Measurements from ENCODE around the gene PLXNA3.

PLXNA3 gene

DNA sequence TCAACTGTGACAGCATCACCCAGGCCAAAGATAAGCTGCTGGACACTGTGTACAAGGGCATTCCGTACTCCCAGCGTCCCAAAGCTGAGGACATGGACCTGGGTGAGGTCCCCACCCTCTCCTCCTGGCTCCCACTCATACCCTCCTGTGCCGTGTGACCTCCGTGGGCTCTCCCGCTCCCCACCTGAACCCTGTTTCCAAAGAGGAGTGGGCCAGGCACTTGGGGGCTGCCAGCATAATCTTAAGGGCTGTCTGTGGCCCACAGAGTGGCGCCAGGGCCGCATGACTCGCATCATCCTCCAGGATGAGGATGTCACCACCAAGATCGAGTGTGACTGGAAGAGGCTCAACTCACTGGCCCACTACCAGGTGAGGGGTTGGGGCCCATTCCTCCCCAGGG lies 11.0 kb downstream of the PLXNA3 start:
- Histone ChIP-seq H3K9ac (ENCODE audit: low read length) (no peak overlapping the region), H3K9me2 (replicated peaks; ENCODE audit: insufficient read depth, low read length) (no peaks in the 10 kb centered on the region), H3K9me3 (replicated peaks; ENCODE audit: insufficient read depth, low read length) (no peaks in the 10 kb centered on the region), H4K20me1 (ENCODE audit: insufficient read depth, low read length) (no peaks in the 10 kb centered on the region), H3K36me3 (replicated peaks; ENCODE audit: insufficient read depth, low read length) (no peaks in the 10 kb centered on the region), H3K4me3 (ENCODE audit: low read length) (no peak overlapping the region), H3K4me1 (ENCODE audit: low read length) (no peaks in the 10 kb centered on the region), H3K27me3 (replicated peaks; ENCODE audit: insufficient read depth, low read length) (no peaks in the 10 kb centered on the region), H2AFZ (ENCODE audit: low read length) (no peak overlapping the region), H3F3A (ENCODE audit: insufficient read depth, low read length) (no peaks in the 10 kb centered on the region), H3K79me2 (ENCODE audit: low read length) (no peaks in the 10 kb centered on the region), H3K4me2 (ENCODE audit: low read depth, low read length) (no peak overlapping the region), H3K27ac (ENCODE audit: low read length) (no peak overlapping the region)
- no peak for DNase-seq
- TF ChIP-seq EZH2phosphoT487 (IDR thresholded peaks at IDR 0.05; ENCODE audit: low read length) (no peak), EZH2 (optimal IDR thresholded peaks at IDR 0.05; ENCODE audit: low read depth, low read length) (no peak)
- TF ChIP-seq, protein P1, sequence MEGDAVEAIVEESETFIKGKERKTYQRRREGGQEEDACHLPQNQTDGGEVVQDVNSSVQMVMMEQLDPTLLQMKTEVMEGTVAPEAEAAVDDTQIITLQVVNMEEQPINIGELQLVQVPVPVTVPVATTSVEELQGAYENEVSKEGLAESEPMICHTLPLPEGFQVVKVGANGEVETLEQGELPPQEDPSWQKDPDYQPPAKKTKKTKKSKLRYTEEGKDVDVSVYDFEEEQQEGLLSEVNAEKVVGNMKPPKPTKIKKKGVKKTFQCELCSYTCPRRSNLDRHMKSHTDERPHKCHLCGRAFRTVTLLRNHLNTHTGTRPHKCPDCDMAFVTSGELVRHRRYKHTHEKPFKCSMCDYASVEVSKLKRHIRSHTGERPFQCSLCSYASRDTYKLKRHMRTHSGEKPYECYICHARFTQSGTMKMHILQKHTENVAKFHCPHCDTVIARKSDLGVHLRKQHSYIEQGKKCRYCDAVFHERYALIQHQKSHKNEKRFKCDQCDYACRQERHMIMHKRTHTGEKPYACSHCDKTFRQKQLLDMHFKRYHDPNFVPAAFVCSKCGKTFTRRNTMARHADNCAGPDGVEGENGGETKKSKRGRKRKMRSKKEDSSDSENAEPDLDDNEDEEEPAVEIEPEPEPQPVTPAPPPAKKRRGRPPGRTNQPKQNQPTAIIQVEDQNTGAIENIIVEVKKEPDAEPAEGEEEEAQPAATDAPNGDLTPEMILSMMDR (IDR thresholded peaks at IDR 0.05; ENCODE audit: low read length) = no peak

DNA sequence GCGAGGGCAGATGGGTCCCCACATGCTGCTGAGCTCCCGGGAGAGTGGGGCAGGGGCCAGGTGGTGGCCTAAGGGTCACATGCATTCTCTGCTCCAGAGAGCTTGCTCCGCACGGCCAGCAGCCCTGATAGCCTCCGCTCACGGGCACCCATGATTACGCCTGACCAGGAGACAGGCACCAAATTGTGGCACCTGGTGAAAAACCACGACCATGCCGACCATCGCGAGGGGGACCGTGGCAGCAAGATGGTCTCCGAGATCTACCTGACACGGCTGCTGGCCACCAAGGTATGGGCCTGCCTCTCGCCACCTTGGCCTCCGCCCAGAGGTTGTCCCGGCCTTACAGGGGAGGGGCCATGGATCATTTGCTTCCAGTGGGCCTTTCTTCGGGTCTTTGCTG lies 11.8 kb downstream of the PLXNA3 start:
- TF ChIP-seq, protein P1 (IDR thresholded peaks at IDR 0.05; ENCODE audit: low read length) = no peak
- TF ChIP-seq EZH2phosphoT487 (IDR thresholded peaks at IDR 0.05; ENCODE audit: low read length) = no peak
- no peak for TF ChIP-seq EZH2 (optimal IDR thresholded peaks at IDR 0.05; ENCODE audit: low read depth, low read length)
- DNase-seq = no peak
- no peaks in the 10 kb centered on the region for H3K79me2 ChIP-seq (ENCODE audit: low read length)
- no peaks in the 10 kb centered on the region for H3K4me1 ChIP-seq (ENCODE audit: low read length)
- no peak overlapping the region for H2AFZ ChIP-seq (ENCODE audit: low read length)
- H3K9me3 ChIP-seq (replicated peaks; ENCODE audit: insufficient read depth, low read length) = no peaks in the 10 kb centered on the region
- H3K27me3 ChIP-seq (replicated peaks; ENCODE audit: insufficient read depth, low read length) = no peaks in the 10 kb centered on the region
- H3K4me2 ChIP-seq (ENCODE audit: low read depth, low read length) = no peak overlapping the region
- no peak overlapping the region for H3K9ac ChIP-seq (ENCODE audit: low read length)
- H3K36me3 ChIP-seq (replicated peaks; ENCODE audit: insufficient read depth, low read length) = no peaks in the 10 kb centered on the region
- no peaks in the 10 kb centered on the region for H3K9me2 ChIP-seq (replicated peaks; ENCODE audit: insufficient read depth, low read length)
- H4K20me1 ChIP-seq (ENCODE audit: insufficient read depth, low read length) = no peaks in the 10 kb centered on the region
- no peaks in the 10 kb centered on the region for H3F3A ChIP-seq (ENCODE audit: insufficient read depth, low read length)
- no peak overlapping the region for H3K4me3 ChIP-seq (ENCODE audit: low read length)
- H3K27ac ChIP-seq (ENCODE audit: low read length) = no peak overlapping the region

DNA sequence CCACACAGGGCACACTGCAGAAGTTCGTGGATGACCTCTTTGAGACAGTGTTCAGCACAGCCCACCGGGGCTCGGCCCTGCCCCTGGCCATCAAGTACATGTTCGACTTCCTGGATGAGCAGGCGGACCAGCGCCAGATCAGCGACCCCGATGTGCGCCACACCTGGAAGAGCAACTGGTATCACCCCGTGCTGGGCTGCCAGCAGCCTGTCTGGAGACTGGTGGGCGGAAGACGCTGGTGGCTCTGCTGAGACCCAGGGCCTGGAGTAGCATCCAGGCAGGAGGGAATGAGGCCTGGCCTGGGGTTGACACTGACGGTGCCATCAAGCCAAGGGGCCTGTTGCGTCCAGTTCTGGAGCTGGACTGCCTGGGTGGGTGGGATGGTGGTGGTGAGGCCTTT lies 12.4 kb downstream of the PLXNA3 start:
- no peaks in the 10 kb centered on the region for H3K36me3 ChIP-seq (replicated peaks; ENCODE audit: insufficient read depth, low read length)
- H3K79me2 ChIP-seq (ENCODE audit: low read length) = no peaks in the 10 kb centered on the region
- no peak overlapping the region for H2AFZ ChIP-seq (ENCODE audit: low read length)
- no peak overlapping the region for H3K4me3 ChIP-seq (ENCODE audit: low read length)
- H3K9me3 ChIP-seq (replicated peaks; ENCODE audit: insufficient read depth, low read length) = no peaks in the 10 kb centered on the region
- H3K27ac ChIP-seq (ENCODE audit: low read length) = no peak overlapping the region
- H3K9me2 ChIP-seq (replicated peaks; ENCODE audit: insufficient read depth, low read length) = no peaks in the 10 kb centered on the region
- H3K4me2 ChIP-seq (ENCODE audit: low read depth, low read length) = no peak overlapping the region
- no peaks in the 10 kb centered on the region for H3K27me3 ChIP-seq (replicated peaks; ENCODE audit: insufficient read depth, low read length)
- no peak for TF ChIP-seq EZH2phosphoT487 (IDR thresholded peaks at IDR 0.05; ENCODE audit: low read length)
- no peak overlapping the region for H3K9ac ChIP-seq (ENCODE audit: low read length)
- no peaks in the 10 kb centered on the region for H3K4me1 ChIP-seq (ENCODE audit: low read length)
- no peaks in the 10 kb centered on the region for H4K20me1 ChIP-seq (ENCODE audit: insufficient read depth, low read length)
- DNase-seq = no peak
- no peaks in the 10 kb centered on the region for H3F3A ChIP-seq (ENCODE audit: insufficient read depth, low read length)

DNA sequence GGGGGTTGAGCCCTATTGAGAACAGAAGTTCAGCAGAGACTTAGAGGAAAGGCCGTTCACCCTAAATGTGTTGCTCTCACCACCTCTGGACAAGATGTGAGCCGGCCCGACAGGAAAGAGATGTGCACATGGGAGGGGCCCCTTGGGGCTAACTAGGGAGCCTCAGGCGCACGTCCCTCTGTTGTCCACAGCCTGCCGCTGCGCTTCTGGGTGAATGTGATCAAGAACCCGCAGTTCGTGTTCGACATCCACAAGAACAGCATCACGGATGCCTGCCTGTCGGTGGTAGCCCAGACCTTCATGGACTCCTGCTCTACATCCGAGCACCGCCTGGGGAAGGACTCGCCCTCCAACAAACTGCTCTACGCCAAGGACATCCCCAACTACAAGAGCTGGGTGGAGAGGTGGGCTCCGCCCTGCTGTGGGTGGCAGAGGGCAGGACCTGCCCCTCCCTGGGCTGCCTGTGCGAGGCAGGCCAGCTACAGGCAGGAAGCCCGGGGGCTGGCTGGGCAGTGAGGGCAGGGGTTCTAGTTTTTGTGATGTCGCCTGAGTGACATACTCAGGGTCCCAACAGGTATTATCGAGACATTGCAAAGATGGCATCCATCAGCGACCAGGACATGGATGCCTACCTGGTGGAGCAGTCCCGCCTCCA lies 13.0 kb downstream of the PLXNA3 start:
- no peak overlapping the region for H3K4me3 ChIP-seq (ENCODE audit: low read length)
- H3K4me1 ChIP-seq (ENCODE audit: low read length) = no peaks in the 10 kb centered on the region
- no peaks in the 10 kb centered on the region for H4K20me1 ChIP-seq (ENCODE audit: insufficient read depth, low read length)
- H3K9me3 ChIP-seq (replicated peaks; ENCODE audit: insufficient read depth, low read length) = no peaks in the 10 kb centered on the region
- no peak overlapping the region for H3K4me2 ChIP-seq (ENCODE audit: low read depth, low read length)
- no peak overlapping the region for H2AFZ ChIP-seq (ENCODE audit: low read length)
- no peaks in the 10 kb centered on the region for H3F3A ChIP-seq (ENCODE audit: insufficient read depth, low read length)
- TF ChIP-seq EZH2 (optimal IDR thresholded peaks at IDR 0.05; ENCODE audit: low read depth, low read length) (no peak), EZH2phosphoT487 (IDR thresholded peaks at IDR 0.05; ENCODE audit: low read length) (no peak)
- TF ChIP-seq, protein P1 (IDR thresholded peaks at IDR 0.05; ENCODE audit: low read length) = no peak
- no peaks in the 10 kb centered on the region for H3K9me2 ChIP-seq (replicated peaks; ENCODE audit: insufficient read depth, low read length)
- H3K36me3 ChIP-seq (replicated peaks; ENCODE audit: insufficient read depth, low read length) = no peaks in the 10 kb centered on the region
- H3K27ac ChIP-seq (ENCODE audit: low read length) = no peak overlapping the region
- no peaks in the 10 kb centered on the region for H3K27me3 ChIP-seq (replicated peaks; ENCODE audit: insufficient read depth, low read length)
- no peak for DNase-seq
- no peaks in the 10 kb centered on the region for H3K79me2 ChIP-seq (ENCODE audit: low read length)
- no peak overlapping the region for H3K9ac ChIP-seq (ENCODE audit: low read length)
